Left forelimb (tissue), 1 donor: ENCODE measurements around the gene POR.
"Not testable (repeated sequence)": the region's sequence is repeated elsewhere in the genome, so short reads cannot be mapped to it uniquely, and the experiment has no call there.

Experiments used
- DNase-seq: peaks from one replicate; pipeline ENCODE4 v3.0.0-alpha.2; 2018; ENCODE audit warnings: low spot score

The POR gene

DNA sequence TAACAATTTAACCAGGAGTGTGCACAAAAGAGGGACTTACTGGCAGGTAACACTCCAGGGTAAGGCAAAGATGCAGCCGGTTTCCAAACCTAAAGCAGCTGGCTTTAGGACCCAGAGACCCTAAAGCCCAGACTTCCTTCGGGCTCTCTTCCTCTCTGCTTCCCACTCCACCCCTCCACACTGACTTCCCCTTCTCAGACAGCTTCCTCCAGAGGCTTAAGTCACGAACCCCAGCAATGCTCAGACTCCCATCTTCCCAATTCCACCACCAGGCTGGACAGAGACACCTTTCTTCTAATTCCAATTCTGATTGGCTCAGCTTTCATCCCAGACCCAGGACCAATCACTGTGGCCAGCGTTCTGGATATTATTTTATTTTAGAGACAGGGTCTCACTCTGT lies 108.0 kb downstream of the POR start:
- no peak for DNase-seq

DNA sequence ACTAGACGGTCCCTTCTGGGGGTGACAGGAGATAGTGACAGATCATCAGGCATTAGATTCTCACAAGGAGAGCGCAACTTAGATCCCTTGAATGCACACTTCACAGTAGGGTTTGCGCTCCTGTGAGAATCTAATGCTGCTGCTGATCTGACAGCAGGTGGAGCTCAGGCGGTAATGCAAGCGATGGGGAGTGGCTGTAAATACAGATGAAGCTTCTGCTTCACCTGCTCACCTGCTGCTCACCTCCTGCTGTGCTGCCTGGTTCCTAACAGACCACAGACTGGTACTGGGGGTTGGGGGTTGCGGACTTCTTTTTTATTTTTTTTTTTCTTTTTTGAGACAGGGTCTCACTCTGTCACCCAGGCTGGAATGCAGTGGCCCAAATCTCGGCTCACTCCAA lies 114.7 kb downstream of the POR start:
- DNase-seq, result not testable (repeated sequence)

DNA sequence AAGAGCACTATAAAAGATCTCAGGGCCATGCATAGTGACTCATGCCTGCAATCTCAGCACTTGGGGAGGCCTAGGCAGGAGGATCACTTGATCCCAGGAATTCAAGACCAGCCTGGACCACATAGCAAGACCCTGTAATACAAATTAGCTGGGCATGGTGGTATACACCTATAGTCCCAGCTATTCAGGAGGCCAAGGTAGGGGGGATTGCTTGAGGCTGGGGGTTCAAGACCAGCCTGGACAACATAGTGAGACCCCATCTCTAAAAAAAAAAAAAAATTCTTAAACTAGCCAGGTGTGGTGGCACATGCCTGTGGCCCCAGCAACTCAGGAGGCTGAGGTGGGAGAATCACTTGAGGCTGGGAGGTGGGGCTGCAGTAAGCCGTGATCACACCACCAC lies 117.0 kb downstream of the POR start:
- no peak for DNase-seq
